ENCODE measurements around the gene CD2BP2. TPM values are rescaled to one million over a fixed set of nuclear protein-coding genes. Genes with fewer than 3 reads are reported as not detected.

The CD2BP2 gene
- total RNA-seq, 1 experiment from 2014 or later: 44.2 TPM

DNA sequence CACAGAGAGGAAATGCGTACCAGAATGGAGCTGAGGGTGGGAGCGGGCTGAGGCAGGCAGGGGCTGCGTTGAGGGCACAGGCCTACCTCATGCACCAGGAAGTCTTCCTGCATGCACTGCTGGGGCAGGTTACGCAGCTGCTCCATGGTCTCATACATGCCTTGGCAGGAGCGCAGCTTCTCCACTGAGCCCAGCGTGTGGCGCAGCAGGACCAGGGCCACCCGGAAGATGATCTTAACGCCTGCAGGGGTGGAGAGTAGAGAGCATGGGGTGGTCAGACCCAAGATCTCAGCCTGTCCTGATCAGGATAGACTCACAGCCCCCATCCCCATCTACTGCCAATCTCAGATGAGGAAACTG lies 3.4 kb upstream of the CD2BP2 start:
- Histone ChIP-seq H3K36me3 (replicated peaks; ENCODE audit: control insufficient read depth, insufficient read depth, low read length) (peaks cover 4% of the 10 kb centered on the region), H3K4me3 (ENCODE audit: insufficient read depth, low read depth, low read length) (no peak overlapping the region), H3K27me3 (ENCODE audit: control insufficient read depth, insufficient read depth, low read length) (no peaks in the 10 kb centered on the region)
- no peak for DNase-seq

DNA sequence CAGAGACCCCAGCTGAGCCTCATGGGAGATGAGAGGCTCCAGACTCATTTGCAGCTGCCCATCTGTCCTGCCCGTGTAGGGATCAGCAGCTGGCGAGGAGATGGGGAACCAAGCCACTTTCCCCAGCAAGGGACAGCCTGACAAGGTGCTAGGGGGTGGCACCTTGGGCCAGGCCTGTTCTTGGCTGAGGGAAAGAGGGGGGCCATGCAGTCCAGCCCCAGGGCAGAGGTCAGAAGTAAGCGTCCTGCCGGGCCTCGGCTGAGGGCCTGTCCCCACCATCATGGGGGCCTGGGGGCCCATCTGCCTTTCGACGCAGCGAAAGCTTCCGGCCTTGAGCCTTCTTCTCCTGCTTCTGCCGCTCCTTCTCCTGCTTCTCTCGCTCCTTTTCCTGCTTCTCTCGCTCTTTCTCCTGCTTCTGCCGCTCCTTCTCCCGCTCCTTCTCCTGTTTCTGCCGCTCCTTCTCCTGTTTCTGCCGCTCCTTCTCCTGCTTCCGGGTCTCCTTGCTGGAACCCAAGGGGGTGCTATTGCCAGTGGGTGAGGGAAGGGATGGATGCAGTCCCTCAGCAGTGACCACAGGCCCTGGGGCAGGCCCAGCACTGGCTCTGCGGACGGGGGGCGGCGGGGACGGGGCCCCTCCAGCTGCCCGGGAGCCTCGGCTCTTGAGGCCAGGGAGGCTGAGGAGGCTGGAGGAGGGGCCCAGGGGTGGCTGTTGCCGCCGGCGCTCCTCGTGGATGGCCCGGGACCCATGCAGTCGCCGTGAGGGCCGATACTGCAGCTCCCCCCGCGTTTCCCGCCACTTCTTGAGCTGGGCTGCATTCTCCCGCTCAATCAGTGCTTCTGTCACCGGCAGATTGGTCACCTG lies 2.8 kb upstream of the CD2BP2 start:
- DNase-seq: no peak
- Histone ChIP-seq H3K4me3 (ENCODE audit: insufficient read depth, low read depth, low read length) (no peak overlapping the region), H3K27me3 (ENCODE audit: control insufficient read depth, insufficient read depth, low read length) (no peaks in the 10 kb centered on the region), H3K36me3 (replicated peaks; ENCODE audit: control insufficient read depth, insufficient read depth, low read length) (peaks cover 9% of the 10 kb centered on the region)

DNA sequence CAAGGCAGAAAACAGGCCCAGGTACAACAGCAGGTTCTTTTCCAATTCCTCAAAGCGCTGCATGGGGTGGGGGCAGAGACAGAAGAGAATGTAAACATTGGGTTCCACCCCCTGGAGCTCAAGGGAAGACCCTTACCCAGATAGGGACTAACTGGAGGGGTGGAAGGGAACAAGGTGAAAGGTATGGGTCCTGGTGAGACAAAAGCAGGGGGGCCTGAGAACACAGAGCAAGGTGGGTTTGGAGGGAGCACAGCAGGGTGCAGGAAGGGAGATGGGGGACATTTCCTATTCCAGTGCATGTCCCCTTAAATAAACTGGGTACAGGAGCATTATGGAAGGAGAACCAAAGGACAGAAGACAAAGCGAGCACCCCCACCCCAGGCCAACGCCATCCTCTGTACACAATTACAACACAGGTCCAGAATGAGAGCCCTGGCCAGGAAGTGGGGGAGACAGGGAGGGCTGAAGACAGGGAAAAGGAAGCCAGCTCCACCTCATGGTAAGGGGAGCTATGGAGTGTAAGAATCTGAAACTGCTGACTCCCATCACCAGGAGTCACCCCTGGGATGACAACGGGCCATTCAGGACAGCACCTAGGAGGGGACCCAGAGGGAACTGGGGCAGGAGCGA lies 2.1 kb upstream of the CD2BP2 start:
- H3K4me3 ChIP-seq (ENCODE audit: insufficient read depth, low read depth, low read length): no peak overlapping the region

DNA sequence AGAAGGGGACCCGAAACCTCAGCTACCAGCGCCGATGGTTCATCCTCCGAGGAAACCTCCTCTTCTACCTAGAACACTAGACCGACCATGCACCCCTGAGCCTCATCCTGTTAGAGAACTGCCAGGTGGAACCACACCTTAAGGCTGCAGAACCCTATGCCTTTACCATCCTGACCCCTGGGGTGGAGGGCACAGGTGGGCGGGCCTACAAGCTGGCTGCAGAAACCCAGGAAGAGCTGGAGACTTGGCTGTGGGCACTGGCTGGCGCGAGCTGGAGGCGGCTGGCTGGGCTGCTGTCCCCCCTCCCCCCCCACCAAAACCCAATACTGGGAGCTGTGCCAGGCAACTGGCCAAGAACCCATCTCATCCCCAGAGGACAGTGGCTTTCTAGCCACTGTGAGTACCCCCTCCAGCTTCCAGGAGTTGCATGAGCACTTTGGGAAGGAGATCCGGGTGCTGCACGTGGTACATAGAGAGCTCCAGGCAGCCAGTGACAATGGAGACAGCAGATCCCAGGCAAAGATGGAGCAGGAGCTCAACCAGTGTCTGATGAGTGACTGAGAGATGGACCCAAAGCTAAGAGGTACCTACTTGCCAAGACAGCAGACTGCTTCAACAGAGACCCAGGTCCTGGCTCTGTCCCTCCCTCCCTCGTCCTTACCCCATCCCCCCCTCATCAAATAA lies 1.4 kb upstream of the CD2BP2 start:
- DNase-seq: no peak
- H3K4me3 ChIP-seq (ENCODE audit: insufficient read depth, low read depth, low read length): no peak overlapping the region
- peaks cover 21% of the 10 kb centered on the region for H3K36me3 ChIP-seq (replicated peaks; ENCODE audit: control insufficient read depth, insufficient read depth, low read length)
- no peaks in the 10 kb centered on the region for H3K27me3 ChIP-seq (ENCODE audit: control insufficient read depth, insufficient read depth, low read length)

More for the DNA sequence above, 2.1 kb upstream of the CD2BP2 start:
- no peak for DNase-seq
- H3K36me3 ChIP-seq (replicated peaks; ENCODE audit: control insufficient read depth, insufficient read depth, low read length): peaks cover 16% of the 10 kb centered on the region
- H3K27me3 ChIP-seq (ENCODE audit: control insufficient read depth, insufficient read depth, low read length): no peaks in the 10 kb centered on the region

DNA sequence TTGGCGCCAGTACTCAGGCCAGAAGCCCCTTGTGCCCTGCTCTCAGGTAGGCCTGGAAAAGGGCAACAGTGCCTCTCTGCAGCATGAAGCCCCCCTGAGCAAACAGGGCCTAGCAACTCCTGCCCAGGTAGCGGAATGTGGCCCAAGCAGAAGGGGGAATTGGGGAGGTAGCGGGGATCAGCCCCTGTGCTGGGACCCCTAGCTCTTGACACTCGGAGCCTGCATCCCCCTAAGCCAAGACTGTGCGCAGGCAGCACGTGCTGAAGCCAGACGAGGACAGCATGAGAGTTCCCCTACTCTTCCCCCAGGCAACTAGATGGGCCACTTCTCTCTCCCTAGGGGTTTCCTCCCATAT lies 823 bp upstream of the CD2BP2 start:
- peaks cover 27% of the 10 kb centered on the region for H3K36me3 ChIP-seq (replicated peaks; ENCODE audit: control insufficient read depth, insufficient read depth, low read length)
- no peak for DNase-seq
- H3K4me3 ChIP-seq (ENCODE audit: insufficient read depth, low read depth, low read length): peak overlapping the region; percentile 98
- no peaks in the 10 kb centered on the region for H3K27me3 ChIP-seq (ENCODE audit: control insufficient read depth, insufficient read depth, low read length)

DNA sequence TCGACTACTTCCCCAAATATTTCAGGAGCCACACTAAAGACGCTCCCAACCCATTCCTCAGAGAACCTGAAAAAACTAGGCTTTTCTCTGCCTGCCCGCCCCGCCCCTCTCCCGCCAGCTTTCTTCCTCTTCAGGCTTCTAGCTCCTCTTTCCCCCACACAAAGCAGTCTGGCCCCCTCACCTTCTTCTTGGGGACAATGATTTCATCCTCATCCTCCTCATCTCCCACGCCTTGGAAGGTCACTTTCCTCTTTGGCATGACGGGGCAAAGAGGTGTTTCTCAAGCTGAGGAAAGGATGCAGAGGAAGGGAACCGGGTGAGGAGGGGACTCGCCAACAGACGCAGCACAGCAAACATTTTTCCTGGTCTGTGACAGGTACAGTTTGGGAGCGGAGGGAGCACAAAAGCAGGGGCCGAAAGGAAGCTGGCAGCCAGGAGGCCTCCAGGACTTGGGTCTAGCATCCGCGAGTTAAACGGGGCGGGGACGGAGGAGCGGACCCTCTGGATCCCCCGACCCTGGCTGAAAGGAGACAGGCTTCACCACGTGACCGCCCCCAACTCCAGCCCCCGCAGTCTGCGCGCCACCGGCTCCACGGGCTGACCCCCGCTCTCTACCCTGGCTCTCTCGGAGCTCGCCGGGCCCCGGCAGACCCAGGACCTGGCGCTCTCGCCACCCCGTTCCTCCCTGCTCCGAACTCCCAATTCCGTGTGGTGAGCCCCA lies 525 bp downstream of the CD2BP2 start:
- peaks cover 29% of the 10 kb centered on the region for H3K36me3 ChIP-seq (replicated peaks; ENCODE audit: control insufficient read depth, insufficient read depth, low read length)
- H3K27me3 ChIP-seq (ENCODE audit: control insufficient read depth, insufficient read depth, low read length): no peaks in the 10 kb centered on the region
- peak; percentile 86 for DNase-seq

DNA sequence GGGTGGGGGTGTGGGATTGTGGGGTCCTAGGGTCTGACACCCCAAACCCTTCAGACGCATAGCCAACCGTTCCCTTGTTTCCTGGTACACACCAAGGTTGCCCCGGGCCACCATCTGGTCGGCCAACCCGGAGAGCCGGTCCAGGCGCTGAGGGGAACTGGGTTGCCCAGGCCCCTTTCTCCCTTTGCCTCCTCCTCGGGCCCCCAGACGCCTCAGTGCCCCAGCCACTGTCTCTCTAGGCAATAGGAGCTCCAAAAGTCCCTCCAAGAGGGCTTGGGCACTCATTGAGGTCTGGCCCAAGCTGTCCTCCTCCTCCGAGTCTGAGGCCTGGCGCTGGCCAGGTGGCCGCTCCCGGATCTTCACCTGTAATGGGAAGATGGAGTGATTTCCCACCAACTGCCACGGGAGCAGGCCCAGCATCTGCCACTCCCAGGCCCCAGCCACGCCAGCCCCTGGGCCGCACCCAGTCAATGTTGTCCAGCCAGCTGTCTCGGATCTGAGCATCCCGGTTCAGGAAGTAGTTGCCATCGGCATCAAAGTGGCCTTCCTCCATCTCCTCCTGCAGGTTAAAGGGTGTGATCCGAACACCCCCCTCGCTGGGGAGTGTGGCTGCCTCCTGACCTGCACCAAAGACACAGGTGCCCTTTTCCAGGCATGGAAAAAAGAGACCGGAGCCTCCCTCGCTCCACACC lies 1.5 kb downstream of the CD2BP2 start:
- H3K36me3 ChIP-seq (replicated peaks; ENCODE audit: control insufficient read depth, insufficient read depth, low read length): peaks cover 29% of the 10 kb centered on the region
- no peak for DNase-seq
- H3K4me3 ChIP-seq (ENCODE audit: insufficient read depth, low read depth, low read length): no peak overlapping the region
- no peaks in the 10 kb centered on the region for H3K27me3 ChIP-seq (ENCODE audit: control insufficient read depth, insufficient read depth, low read length)

More for the DNA sequence above, 525 bp downstream of the CD2BP2 start:
- H3K4me3 ChIP-seq (ENCODE audit: insufficient read depth, low read depth, low read length): peak overlapping the region; percentile 98

DNA sequence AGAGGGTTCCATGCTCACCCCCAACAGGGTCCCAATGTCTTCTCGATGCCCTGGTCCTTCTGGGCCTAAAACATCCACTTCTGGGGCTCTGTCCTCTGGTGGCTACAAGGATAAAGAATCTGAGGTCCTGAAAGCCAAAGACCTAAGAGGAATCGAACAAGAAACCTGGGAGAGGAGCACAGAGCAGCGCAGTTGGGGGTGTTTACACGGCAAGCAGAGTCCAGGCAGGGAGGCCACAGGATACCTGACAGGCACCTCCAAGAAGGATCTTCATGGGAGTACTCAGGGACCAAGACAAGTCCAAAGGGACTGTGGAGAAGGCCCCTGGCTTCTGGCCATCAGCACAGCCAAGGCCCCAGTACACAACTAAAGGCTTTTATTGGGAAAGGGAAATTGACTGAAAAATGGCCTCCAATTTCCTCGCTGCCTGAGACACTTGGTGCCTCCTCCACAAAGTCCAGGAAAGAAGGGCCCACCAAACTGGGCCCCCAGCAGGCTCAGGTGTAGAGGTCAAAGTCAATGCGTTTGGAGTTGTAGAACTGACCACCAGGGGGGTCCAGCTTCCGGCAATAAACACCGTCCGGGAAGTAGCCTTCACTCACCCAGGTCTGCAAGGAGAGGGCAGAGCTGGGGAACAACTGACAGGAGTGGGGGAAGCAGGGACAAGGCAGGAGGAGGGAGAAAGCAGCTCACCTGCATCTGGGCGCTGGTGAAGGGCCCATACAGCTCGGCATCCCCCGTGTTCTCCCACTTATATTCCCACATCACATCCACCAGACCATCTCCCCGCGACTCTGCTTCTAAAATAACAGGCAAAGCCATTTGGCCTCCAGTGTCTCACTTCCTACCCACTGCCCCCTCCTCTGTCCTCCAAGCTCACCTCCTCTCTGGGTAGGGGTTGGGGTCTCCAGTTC lies 2.4 kb downstream of the CD2BP2 start:
- no peak overlapping the region for H3K4me3 ChIP-seq (ENCODE audit: insufficient read depth, low read depth, low read length)
- no peak for DNase-seq
- H3K36me3 ChIP-seq (replicated peaks; ENCODE audit: control insufficient read depth, insufficient read depth, low read length): peaks cover 29% of the 10 kb centered on the region
- no peaks in the 10 kb centered on the region for H3K27me3 ChIP-seq (ENCODE audit: control insufficient read depth, insufficient read depth, low read length)

DNA sequence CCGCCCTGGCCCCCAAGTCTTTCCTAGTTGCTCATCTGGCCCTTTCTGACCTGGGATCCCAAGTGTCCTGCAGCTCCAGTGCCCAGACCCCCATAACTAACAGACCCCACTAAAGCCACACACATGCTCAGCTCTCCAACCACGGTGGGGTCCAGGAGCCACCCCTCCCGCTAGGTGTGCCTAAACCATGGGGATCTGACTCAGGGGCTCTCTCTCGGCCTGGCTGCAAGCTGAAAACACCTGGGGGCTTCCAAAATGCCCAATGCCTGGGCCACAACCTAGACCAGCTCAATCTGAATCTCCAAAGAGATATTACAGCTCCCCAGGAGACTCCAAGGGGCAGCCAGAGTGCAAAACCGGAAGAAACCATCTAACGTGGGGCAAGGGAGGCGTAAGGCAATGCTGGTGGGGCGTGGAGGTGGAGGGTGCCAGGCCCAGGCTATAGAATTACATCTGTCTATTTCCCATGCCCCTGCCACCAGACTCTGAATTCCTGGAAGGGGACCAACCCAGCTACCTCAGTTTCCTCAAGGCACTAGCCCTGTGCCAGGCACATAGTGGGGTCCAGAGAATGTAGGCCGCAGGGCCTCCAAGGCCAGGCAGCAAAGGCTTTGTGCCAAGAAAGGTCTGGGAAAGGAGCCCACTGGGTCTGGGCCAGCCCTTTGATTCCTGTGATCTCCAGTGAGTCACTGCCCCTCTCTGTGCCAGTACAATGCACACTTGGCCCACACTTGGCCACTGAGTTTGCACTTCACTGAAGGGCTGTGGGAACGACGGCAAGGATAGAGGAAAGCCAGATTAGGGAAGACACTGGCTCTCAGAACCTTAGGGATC lies 3.3 kb downstream of the CD2BP2 start:
- Histone ChIP-seq H3K36me3 (replicated peaks; ENCODE audit: control insufficient read depth, insufficient read depth, low read length) (peaks cover 29% of the 10 kb centered on the region), H3K27me3 (ENCODE audit: control insufficient read depth, insufficient read depth, low read length) (no peaks in the 10 kb centered on the region), H3K4me3 (ENCODE audit: insufficient read depth, low read depth, low read length) (no peak overlapping the region)
- DNase-seq: no peak

DNA sequence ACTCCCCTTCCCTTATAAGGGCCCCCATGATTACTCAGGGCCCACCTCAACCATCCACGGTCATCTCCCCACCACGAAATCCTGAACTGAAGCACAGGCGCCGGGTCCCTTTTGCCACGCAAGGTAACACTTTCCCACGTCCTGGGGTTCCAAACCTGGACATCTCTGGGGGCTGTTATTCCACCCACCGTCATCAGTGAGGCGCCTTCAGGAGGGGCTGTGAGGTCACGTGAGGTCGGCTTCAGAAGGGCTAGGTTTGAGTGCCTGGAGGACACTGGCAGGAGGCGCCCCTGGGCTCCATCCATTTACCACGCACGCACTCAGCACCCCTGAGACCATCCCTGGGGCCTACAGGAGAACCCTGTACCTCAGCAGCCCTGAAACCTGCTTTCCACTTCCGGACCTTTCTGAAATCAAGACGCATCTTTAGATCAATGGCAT lies 4.1 kb downstream of the CD2BP2 start:
- no peaks in the 10 kb centered on the region for H3K27me3 ChIP-seq (ENCODE audit: control insufficient read depth, insufficient read depth, low read length)
- no peak for DNase-seq
- H3K4me3 ChIP-seq (ENCODE audit: insufficient read depth, low read depth, low read length): no peak overlapping the region
- peaks cover 29% of the 10 kb centered on the region for H3K36me3 ChIP-seq (replicated peaks; ENCODE audit: control insufficient read depth, insufficient read depth, low read length)

DNA sequence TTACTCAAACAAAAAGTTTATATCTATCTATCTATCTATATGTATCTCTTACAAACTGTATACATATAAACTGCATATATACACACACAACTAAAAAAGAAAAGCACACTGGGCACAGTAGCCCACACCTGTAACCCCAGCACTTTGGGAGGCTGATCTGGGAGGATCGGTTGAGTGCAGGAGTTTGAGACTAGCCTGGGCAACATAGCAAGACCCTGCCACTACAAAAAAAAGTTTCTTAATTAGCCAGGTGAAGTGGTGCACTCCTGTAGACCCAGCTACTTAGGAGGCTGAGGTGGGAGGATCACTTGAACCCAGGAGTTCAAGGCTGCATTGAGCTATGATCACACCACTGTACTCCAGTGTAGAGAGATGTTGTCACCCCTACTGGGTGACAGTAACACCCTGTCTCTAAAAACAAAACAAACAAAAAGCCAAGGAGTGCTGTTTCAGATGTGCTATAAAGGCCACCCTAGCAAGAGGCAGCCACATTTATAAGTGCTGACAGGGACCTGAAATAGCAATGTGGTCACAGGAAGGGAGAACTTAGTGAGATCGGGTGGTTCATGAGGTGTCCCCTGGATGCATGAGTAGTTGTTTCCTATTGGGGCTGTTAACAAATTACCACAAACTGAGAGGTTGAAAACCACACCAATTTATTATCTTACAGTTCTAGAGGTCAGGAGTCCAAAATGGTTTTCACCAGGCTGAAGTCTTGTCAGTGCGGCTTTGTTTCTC lies 4.8 kb downstream of the CD2BP2 start:
- DNase-seq: no peak
- Histone ChIP-seq H3K36me3 (replicated peaks; ENCODE audit: control insufficient read depth, insufficient read depth, low read length) (peaks cover 29% of the 10 kb centered on the region), H3K27me3 (ENCODE audit: control insufficient read depth, insufficient read depth, low read length) (no peaks in the 10 kb centered on the region), H3K4me3 (ENCODE audit: insufficient read depth, low read depth, low read length) (no peak overlapping the region)

DNA sequence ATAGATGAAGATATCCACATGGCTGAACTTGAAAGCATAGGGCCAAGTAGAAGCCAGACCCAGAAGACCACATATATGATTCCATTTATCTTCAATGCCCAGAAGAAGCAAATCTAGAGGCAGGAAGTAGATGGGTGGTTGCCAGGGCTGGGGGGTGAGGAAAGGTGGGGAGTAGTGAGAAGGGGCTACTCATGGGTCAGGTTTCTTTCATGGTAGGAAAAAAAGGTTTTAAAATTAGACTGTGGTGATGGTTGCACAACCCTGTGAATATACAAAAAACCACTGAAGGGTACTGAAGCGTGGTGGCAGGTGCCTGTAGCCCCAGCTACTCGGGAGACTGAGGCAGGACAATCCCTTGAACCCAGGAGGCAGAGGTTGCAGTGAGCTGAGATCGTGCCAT lies 5.4 kb downstream of the CD2BP2 start:
- no peaks in the 10 kb centered on the region for H3K27me3 ChIP-seq (ENCODE audit: control insufficient read depth, insufficient read depth, low read length)
- DNase-seq: no peak
- H3K36me3 ChIP-seq (replicated peaks; ENCODE audit: control insufficient read depth, insufficient read depth, low read length): peaks cover 29% of the 10 kb centered on the region
- no peak overlapping the region for H3K4me3 ChIP-seq (ENCODE audit: insufficient read depth, low read depth, low read length)

All from H7 (cell line).